Measurements from ENCODE around the gene ADPGK. TPM values are rescaled to one million over a fixed set of nuclear protein-coding genes. Genes with fewer than 3 reads are reported as not detected.

The ADPGK gene
- total and polyA plus RNA-seq, 2 donors from 2014 or later, result 23.9 to 42.5 TPM

GRCh38 chr15:72764656-72765055, 18.9 kb downstream of the ADPGK start:
- no peak overlapping the region for H3K4me3 ChIP-seq (ENCODE audit: low read length in 3 of 3)
- DNase-seq (no peak), FAIRE-seq (no peak)
- H3K9ac ChIP-seq (ENCODE audit: low read length in 3 of 3), result no peak overlapping the region
- H3K27me3 ChIP-seq (ENCODE audit: control insufficient read depth, insufficient read depth, low read length), result no peaks in the 10 kb centered on the region
- no peak for TF ChIP-seq CTCF (IDR thresholded peaks at IDR 0.05; ENCODE audit: borderline replicate concordance, extremely low read depth, insufficient read depth)
- peaks cover 2 to 16% (median 13%) of the 10 kb centered on the region in 3 donors for H3K36me3 ChIP-seq (ENCODE audit: control insufficient read depth in 2 of 3, insufficient read depth in 3 of 3, low read length in 3 of 3)
- H3K4me1 ChIP-seq (ENCODE audit: control insufficient read depth in 2 of 3, insufficient read depth in 2 of 3, low read depth in 1 of 3, low read length in 3 of 3), result no peaks in the 10 kb centered on the region
- intact Hi-C loops (cut with DNase I), result no loop called here
- peaks cover 0 to 9% (median 2%) of the 10 kb centered on the region in 3 donors for H3K9me3 ChIP-seq (ENCODE audit: control insufficient read depth in 2 of 3, insufficient read depth in 1 of 3, low read length in 3 of 3)
- no peak overlapping the region for H3K27ac ChIP-seq (ENCODE audit: low read depth in 2 of 2, low read length in 2 of 2)

- H3K9ac ChIP-seq (ENCODE audit: low read length in 3 of 3), result no peak overlapping the region
- no peak for TF ChIP-seq CTCF (IDR thresholded peaks at IDR 0.05; ENCODE audit: borderline replicate concordance, extremely low read depth, insufficient read depth)
- FAIRE-seq (no peak), DNase-seq (no peak)
- peaks cover 2 to 25% (median 16%) of the 10 kb centered on the region in 3 donors for H3K36me3 ChIP-seq (ENCODE audit: control insufficient read depth in 2 of 3, insufficient read depth in 3 of 3, low read length in 3 of 3)
- no peaks in the 10 kb centered on the region for H3K27me3 ChIP-seq (ENCODE audit: control insufficient read depth, insufficient read depth, low read length)
- H3K27ac ChIP-seq (ENCODE audit: low read depth in 2 of 2, low read length in 2 of 2), result no peak overlapping the region
- intact Hi-C loops (cut with DNase I), result no loop called here
- H3K9me3 ChIP-seq (ENCODE audit: control insufficient read depth in 2 of 3, insufficient read depth in 1 of 3, low read length in 3 of 3), result no peaks in the 10 kb centered on the region
- no peaks in the 10 kb centered on the region for H3K4me1 ChIP-seq (ENCODE audit: control insufficient read depth in 2 of 3, insufficient read depth in 2 of 3, low read depth in 1 of 3, low read length in 3 of 3)
- no peak overlapping the region for H3K4me3 ChIP-seq (ENCODE audit: low read length in 3 of 3)
Observed at GRCh38 chr15:72760590-72761260, 22.8 kb downstream of the ADPGK start.

- no peaks in the 10 kb centered on the region for H3K4me1 ChIP-seq (ENCODE audit: control insufficient read depth in 2 of 3, insufficient read depth in 2 of 3, low read depth in 1 of 3, low read length in 3 of 3)
- H3K9me3 ChIP-seq (ENCODE audit: control insufficient read depth in 2 of 3, insufficient read depth in 1 of 3, low read length in 3 of 3), result no peaks in the 10 kb centered on the region
- H3K4me3 ChIP-seq (ENCODE audit: low read length in 3 of 3), result no peak overlapping the region
- DNase-seq, result no peak
- TF ChIP-seq CTCF (IDR thresholded peaks at IDR 0.05; ENCODE audit: borderline replicate concordance, extremely low read depth, insufficient read depth), result no peak
- no peaks in the 10 kb centered on the region for H3K27me3 ChIP-seq (ENCODE audit: control insufficient read depth, insufficient read depth, low read length)
- H3K36me3 ChIP-seq (ENCODE audit: control insufficient read depth in 2 of 3, insufficient read depth in 3 of 3, low read length in 3 of 3), result peaks cover 4 to 41% (median 22%) of the 10 kb centered on the region in 3 donors
- no peak overlapping the region for H3K9ac ChIP-seq (ENCODE audit: low read length in 3 of 3)
- H3K27ac ChIP-seq (ENCODE audit: low read depth in 2 of 2, low read length in 2 of 2), result no peak overlapping the region
- FAIRE-seq, result no peak
- intact Hi-C loops (cut with DNase I), result no loop called here
Observed at GRCh38 chr15:72758182-72758581, 25.4 kb downstream of the ADPGK start.

Data from kidney (tissue), 14 donors.